ENCODE measurements around the gene RPS6KA5. TPM values are rescaled to one million over a fixed set of nuclear protein-coding genes. Genes with fewer than 3 reads are reported as not detected.
"Not testable (repeated sequence)": the region's sequence is repeated elsewhere in the genome, so short reads cannot be mapped to it uniquely, and the experiment has no call there.

RPS6KA5 gene
- total and polyA plus RNA-seq, 9 of the 15 experiments (the other 6 are each of a cell fraction or from before 2014, with no cell fraction given): 0.88 to 7.7 (median 4.7) TPM

DNA sequence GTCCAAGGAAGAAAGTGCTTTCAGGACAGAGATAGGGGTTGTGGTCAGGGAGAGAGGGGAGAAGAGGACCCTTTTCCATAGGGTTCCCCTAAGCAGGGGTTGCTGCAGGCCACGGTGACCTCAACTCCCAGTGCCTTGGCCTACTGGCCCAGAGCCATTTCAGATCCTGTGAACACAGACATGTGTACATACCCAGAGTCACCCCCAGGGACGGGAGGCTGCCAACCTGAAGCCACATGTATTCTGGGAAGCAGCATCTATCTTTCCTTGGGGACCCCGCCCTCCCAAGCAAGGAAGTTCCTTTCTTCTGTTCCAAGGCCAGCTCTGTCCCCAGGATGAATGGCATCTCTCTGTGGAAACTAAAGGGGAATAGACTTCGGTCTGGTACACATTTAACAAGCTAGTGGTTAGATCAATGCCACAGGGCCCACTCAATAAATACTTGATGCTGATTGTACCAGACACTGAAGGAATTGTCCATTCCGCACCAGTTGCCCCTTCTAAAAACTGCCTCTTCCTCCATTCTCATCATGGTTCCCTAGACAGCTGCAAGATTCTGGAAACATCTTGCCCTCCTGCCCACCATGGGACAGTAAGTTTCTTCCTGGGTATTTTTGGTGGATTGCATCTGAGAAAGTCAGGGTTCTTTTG, 28.3 kb upstream of the RPS6KA5 start (continued):
- no peak for TF ChIP-seq KDM5B (IDR thresholded peaks at IDR 0.05; ENCODE audit: insufficient replicate concordance, low read depth, low read length)

DNA sequence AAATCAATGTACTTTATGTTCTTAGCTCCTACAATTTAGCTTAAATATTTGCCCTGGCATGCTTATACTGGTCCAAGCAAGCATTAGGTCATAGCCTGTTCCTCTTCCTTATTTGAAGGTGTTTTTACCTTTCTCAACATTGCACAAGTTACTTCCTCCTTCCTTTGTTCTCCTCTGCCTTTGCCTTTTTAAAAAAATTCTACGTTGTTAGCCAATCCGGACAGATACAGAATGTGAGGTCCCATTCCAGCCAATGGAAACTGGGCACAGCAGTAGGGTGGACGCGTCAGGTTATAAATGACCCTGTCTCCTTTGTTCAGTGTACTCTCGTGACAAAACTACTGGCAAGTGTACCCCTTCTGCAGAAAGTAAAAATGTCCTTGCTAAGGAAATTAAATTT, 27.0 kb upstream of the RPS6KA5 start:
- POLR2A ChIA-PET; H3K4me3 ChIP-seq; H3K27ac ChIP-seq (ENCODE audit: extremely low read depth, low read depth, low read length); intact Hi-C loops (cut with micrococcal nuclease); H3K79me2 ChIP-seq (ENCODE audit: control insufficient read depth, insufficient read depth, low read length); in situ Hi-C loops (cut with MboI); H2AFZ ChIP-seq (ENCODE audit: low read depth, low read length); CTCF ChIA-PET (ENCODE audit: low intra/inter-chr PET ratio); H3K9me1 ChIP-seq (ENCODE audit: control insufficient read depth, insufficient read depth, low read length); FAIRE-seq; H3K4me1 ChIP-seq (replicated peaks in 1 of 2; ENCODE audit: control insufficient read depth in 2 of 2, insufficient read depth in 2 of 2, low read length in 2 of 2); H3K4me2 ChIP-seq (ENCODE audit: insufficient read depth, low read length); DNase-seq (ENCODE audit: extremely low read depth in 1 of 4, low spot score in 3 of 4); ATAC-seq; H3K9me3 ChIP-seq (replicated peaks; ENCODE audit: control insufficient read depth, insufficient read depth, low read depth, low read length); BruUV-seq (replicated peaks); H4K20me1 ChIP-seq (replicated peaks; ENCODE audit: control insufficient read depth, insufficient read depth, low read length); H3K9ac ChIP-seq (ENCODE audit: insufficient read depth in 1 of 2, low read depth in 2 of 2, low read length in 2 of 2); H3K36me3 ChIP-seq (ENCODE audit: control insufficient read depth, insufficient read depth, low read length): not testable (repeated sequence)
- 14% methylated on average over 5 of the region's 5 CpGs for WGBS (ENCODE audit: insufficient coverage, low coverage, missing lambda C conversion rate)
- peaks cover 3 to 25% of the 10 kb centered on the region in 2 experiments for H3K27me3 ChIP-seq (ENCODE audit: control insufficient read depth in 2 of 2, insufficient read depth in 2 of 2, low read length in 2 of 2)

DNA sequence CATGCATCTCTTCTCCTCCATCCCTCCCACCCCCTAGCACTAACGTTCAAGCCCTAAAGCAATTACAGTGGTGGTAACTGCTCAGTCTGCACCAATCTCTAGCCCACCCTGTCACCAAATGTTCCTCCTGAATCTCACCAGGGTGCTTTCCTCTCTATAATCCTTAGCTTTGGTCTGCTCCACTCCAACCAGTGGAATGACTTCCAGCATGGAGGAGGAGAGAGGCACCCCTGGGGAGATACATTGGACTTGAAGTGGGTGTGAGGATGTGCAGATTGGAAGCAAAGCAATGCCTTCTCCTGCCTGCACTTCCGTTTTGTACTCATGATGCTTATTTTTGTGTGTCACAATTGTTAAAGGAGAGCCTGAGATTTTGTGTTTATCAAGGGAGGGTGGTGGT, 24.1 kb upstream of the RPS6KA5 start:
- DNase-seq (ENCODE audit: extremely low read depth in 1 of 4, low spot score in 3 of 4) (no peak), FAIRE-seq (no peak), ATAC-seq (no peak)
- H3K9me1 ChIP-seq (ENCODE audit: control insufficient read depth, insufficient read depth, low read length): no peaks in the 10 kb centered on the region
- H3K9ac ChIP-seq (ENCODE audit: insufficient read depth in 1 of 2, low read depth in 2 of 2, low read length in 2 of 2): no peak overlapping the region
- intact Hi-C loops (cut with micrococcal nuclease) (no loop called here), in situ Hi-C loops (cut with MboI) (no loop called here)
- H3K27ac ChIP-seq (ENCODE audit: extremely low read depth, low read depth, low read length): no peak overlapping the region
- POLR2A ChIA-PET: no interaction called here
- no peaks in the 10 kb centered on the region for H3K9me3 ChIP-seq (replicated peaks; ENCODE audit: control insufficient read depth, insufficient read depth, low read depth, low read length)
- CTCF ChIA-PET (ENCODE audit: low intra/inter-chr PET ratio): no interaction called here
- BruUV-seq (replicated peaks): no TSS peak
- H3K79me2 ChIP-seq (ENCODE audit: control insufficient read depth, insufficient read depth, low read length): no peaks in the 10 kb centered on the region
- H3K4me2 ChIP-seq (ENCODE audit: insufficient read depth, low read length): no peak overlapping the region
- no peaks in the 10 kb centered on the region for H4K20me1 ChIP-seq (replicated peaks; ENCODE audit: control insufficient read depth, insufficient read depth, low read length)
- no peaks in the 10 kb centered on the region for H3K4me1 ChIP-seq (replicated peaks in 1 of 2; ENCODE audit: control insufficient read depth in 2 of 2, insufficient read depth in 2 of 2, low read length in 2 of 2)
- peaks cover 3 to 10% of the 10 kb centered on the region in 2 experiments; a peak in 3 of 5 replicates for H3K27me3 ChIP-seq (ENCODE audit: control insufficient read depth in 2 of 2, insufficient read depth in 2 of 2, low read length in 2 of 2)
- 6% methylated on average over 2 of the region's 2 CpGs for WGBS (ENCODE audit: insufficient coverage, low coverage, missing lambda C conversion rate)
- no peak overlapping the region for H2AFZ ChIP-seq (ENCODE audit: low read depth, low read length)
- no peak overlapping the region for H3K4me3 ChIP-seq
- H3K36me3 ChIP-seq (ENCODE audit: control insufficient read depth, insufficient read depth, low read length): no peaks in the 10 kb centered on the region
